HG03095 (cell line): ENCODE measurements around the gene PLIN3.
"Not testable (repeated sequence)": the region's sequence is repeated elsewhere in the genome, so short reads cannot be mapped to it uniquely, and the experiment has no call there.

Source experiments
- ATAC-seq: cut with Tn5 transposase; IDR thresholded peaks from one replicate; pipeline ENCODE4 v1.9.1; 2021; ENCODE audit warnings: moderate library complexity; ENCODE audit not compliant: unreplicated experiment

Gene PLIN3

DNA sequence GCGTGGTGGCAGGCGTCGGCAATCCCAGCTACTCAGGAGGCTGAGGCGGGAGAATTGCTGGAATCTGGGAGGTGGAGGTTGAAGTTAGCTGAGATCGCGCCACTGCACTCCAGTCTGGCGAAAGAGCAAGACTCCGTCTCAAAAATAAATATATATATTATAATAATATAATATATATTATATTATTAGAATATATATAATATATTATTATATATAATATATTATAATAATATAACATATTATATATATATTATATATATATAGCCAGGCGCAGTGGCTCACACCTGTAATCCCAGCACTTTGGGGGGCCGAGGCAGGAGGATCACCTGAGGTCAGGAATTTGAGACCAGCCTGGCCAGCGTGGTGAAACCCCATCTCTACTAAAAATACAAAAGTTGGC is 25.5 kb upstream of the PLIN3 start:
- ATAC-seq: not testable (repeated sequence)

GRCh38 chr19:4891066-4891465 is 23.6 kb upstream of the PLIN3 start:
- no peak for ATAC-seq

DNA sequence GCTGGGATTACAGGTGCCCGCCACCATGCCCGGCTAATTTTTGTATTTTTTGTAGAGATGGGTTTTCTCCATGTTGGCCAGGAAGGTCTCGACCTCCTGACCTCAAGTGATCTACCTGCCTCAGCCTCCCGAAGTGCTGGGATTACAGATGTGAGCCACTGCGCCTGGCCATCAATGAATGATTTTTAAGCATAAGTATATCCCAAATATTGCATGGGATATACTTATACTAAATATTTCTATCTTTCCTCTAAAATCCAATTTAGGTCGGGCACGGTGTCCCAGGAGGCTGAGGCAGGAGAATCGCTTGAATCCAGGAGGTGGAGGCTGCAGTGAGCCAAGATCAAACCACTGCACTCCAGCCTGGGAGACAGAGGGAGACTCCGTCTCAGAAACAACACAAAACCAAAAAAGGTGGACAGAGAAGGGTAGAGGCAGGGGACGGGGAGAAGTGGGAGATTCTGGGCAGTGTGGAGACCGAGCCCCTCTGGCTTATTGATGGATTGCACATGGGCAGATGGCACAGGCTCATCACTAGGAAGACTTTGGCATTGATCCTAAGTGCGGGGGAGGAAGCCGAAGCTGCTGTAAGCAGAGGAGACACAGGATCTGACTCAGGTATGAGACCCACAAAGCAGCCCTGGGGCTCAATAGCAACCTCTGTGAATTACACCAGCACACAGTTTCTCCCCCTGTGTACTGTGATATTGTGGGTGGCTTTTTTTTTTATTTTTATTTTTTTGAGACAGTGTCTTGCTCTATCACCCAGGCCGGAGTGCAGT is 21.8 kb upstream of the PLIN3 start:
- no peak for ATAC-seq

GRCh38 chr19:4887803-4888202 is 20.3 kb upstream of the PLIN3 start:
- ATAC-seq: not testable (repeated sequence)

DNA sequence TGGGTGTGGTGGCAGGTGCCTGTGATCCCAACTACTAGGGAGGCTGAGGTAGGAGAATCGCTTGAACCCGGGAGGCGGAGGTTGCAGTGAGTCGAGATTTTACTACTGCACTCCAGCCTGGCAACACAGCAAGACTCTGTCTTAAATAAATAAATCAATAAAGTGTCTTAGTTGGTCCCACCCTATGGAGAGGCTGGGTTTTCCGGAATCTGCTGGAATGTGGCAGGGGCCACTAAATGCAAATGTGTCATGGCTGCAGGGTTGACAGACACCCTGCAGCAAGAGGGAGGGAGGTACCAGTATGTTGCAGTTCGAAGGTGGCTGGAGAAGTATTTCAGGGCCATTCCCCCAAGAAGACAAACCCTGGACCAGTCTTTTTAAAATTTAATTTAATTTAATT is 17.5 kb upstream of the PLIN3 start:
- ATAC-seq: not testable (repeated sequence)

DNA sequence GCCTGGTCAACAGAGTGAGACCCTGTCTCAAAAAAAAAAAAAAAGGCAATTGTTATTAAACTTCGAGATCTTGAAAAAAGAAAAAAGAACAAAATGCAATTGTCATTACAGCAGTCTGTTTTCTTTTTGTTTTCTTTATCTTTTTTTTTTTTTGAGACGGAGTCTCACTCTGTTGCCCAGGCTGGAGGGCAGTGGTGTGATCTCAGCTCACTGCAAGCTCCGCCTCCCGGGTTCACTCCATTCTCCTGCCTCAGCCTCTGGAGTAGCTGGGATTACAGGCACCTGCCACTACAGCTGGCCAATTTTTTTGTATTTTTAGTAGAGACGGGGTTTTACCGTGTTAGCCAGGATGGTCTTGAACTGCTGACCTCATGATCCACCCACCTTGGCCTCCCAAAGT is 15.4 kb upstream of the PLIN3 start:
- ATAC-seq: not testable (repeated sequence)

DNA sequence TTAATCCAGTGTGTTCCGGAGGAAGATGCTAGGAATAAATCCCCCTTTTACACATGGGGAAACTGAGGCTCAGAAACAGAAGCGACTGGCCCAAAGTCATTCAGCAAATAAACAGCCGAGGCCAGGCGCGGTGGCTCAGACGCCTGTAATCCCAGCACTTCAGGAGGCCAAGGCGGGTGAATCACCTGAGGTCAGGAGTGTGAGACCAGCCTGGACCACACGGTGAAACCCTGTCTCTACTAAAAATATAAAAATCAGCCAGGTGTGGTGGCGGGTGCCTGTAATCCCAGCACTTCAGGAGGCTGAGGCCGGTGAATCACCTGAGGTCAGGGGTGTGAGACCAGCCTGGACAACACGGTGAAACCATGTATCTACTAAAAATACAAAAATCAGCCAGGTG is 11.6 kb upstream of the PLIN3 start:
- ATAC-seq: no peak

DNA sequence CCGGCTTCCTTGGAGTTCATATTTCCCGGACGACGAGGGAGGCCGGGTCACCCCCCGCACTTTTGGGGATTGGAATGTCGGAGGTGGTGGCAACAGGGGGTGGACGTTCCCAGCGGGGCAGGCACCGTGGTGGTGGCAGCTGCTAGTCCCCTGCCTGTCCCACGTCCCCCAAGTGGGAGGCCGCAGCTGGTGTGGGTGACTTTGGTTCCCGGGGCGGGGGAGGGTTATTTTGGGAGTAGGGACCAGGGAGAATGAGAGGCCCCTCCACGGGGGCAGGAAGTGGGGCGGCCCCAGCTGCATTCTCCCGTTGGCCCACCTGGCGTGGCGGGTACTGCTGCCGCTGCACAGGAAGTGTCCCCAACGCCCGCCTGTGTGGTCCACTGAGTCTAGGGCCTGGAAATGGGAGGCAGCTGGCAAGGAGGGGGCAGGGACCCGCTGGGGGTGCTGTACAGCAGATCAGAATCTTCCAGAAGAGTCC is 11.1 kb upstream of the PLIN3 start:
- no peak for ATAC-seq

DNA sequence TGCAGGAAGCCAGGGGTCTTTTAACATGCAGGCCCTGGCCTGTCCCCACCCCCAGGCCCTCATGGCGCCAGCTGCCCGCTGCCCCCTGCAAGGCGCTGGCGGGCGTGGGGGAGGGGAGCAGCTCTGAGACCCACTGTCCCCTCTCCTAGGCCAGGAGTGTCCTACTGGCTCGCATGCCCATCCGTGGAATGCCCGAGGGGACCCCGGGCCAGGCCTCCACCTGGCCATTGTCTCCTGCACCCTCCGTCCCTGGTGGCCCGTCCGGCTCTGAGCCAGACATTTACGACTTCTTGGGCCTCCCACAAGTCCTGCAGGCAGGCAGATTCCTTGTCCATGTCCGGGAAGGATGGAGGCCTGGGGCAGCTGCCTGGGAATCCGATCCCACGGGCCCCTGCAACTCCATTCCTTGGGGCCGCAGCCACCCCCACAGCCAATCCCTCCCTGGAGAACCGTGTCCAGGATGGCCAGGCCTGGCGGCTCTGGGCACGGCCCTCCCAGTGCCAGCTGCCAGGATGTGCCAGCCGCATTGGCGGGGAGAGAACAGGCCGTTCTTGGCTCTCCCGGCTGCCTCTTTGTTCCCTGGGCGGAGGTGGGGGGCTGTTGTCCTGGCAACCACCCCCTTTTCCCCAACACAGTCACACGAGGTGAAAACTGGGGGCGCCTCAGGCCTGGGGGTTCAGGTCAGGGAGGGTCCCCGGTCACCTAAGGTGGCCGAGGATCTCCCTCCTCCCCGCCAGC is 10.5 kb upstream of the PLIN3 start:
- ATAC-seq: no peak

- ATAC-seq: no peak
These were observed 6.5 kb upstream of the PLIN3 start for GRCh38 chr19:4873930-4874329.

- no peak for ATAC-seq
These were observed 4.2 kb upstream of the PLIN3 start for GRCh38 chr19:4871711-4872110.

- ATAC-seq: no peak
These were observed 2.7 kb upstream of the PLIN3 start for GRCh38 chr19:4870025-4870700.

GRCh38 chr19:4868286-4868834 is 893 bp upstream of the PLIN3 start:
- no peak for ATAC-seq

GRCh38 chr19:4866595-4867424 is 657 bp downstream of the PLIN3 start:
- no peak for ATAC-seq

DNA sequence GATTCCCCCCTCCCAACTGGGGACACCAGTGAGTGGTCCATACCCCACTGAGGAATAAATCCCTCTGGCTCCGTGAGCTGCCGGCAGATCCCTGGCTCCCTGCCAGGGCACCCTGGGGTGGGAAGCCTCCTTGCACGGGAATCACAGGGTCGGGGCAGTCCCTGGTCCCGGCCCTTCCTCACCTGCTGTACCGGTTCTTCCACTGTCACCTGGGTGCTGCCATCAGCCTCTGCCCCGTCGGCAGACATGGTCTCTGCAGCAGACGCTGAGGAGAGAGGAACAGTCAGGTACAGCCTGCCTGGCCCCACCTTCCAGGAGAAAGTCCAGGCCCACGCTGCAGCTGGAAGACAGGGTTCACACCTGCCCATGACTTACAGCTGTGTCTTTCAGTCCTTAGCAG is 6.3 kb downstream of the PLIN3 start:
- no peak for ATAC-seq

- ATAC-seq: no peak
These were observed 7.8 kb downstream of the PLIN3 start for GRCh38 chr19:4859697-4860096.

GRCh38 chr19:4856468-4856867 is 11.0 kb downstream of the PLIN3 start:
- not testable (repeated sequence) for ATAC-seq

DNA sequence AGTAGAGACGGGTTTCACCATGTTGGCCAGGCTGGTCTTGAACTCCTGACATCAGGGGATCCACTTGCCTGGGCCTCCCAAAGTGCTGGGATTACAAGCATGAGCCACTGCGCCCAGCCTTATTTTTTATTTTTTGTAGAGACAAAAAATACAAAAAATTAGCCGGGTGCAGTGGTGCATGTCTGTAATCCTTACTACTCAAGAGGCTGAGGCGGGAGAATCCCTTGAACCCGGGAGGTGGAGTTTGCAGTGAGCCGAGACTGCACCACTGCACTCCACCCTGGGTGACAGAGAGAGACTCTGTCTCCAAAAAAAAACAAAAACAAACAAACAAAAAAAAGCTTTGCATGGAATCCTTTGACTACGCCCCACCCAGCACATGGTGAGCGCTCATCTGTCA is 14.0 kb downstream of the PLIN3 start:
- ATAC-seq: not testable (repeated sequence)

GRCh38 chr19:4852484-4852883 is 15.0 kb downstream of the PLIN3 start:
- ATAC-seq: no peak

DNA sequence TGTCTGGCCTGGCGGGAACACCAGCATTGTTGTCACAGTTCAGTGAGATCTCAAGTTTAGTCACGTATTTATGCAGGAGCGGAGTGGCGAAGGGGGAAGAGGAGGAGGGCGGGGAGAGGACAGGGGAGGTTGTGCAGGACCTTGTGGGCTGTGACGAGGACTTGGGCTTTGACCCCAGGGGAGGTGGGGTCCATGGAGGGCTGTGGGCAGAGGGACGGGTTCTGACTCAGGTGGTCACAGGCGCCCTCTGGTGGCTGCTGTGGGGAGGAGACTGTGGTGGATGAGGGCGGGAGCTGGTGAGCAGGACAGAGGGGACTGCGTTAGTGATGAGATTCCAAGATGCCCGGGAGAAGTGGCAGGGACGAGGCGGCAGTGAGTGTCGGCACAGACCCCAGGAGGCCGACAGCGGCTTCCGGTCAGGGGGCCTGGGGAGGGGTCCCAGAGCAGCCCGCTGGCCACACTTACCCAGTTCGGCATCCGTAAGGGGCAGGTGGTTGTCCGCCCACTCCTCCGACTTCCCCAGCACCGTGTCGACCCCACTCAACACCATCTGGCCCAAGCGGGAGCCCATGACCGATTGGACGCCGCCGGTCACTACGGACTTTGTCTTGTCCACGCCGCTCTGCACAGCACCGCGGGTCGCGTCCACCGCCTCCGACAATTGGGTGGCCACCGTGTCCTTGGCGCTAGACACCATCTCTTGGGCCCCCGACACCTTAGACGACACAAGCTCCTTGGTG is 15.7 kb downstream of the PLIN3 start:
- ATAC-seq: no peak
